DMS53 (cell line): ENCODE results near the gene RPL13A.
"Not testable (repeated sequence)": the region's sequence is repeated elsewhere in the genome, so short reads cannot be mapped to it uniquely, and the experiment has no call there.

Experiments used
- DNase-seq: peaks from one replicate; lab custom pipeline; 2025; lab: John Stamatoyannopoulos, UW

The RPL13A gene

DNA sequence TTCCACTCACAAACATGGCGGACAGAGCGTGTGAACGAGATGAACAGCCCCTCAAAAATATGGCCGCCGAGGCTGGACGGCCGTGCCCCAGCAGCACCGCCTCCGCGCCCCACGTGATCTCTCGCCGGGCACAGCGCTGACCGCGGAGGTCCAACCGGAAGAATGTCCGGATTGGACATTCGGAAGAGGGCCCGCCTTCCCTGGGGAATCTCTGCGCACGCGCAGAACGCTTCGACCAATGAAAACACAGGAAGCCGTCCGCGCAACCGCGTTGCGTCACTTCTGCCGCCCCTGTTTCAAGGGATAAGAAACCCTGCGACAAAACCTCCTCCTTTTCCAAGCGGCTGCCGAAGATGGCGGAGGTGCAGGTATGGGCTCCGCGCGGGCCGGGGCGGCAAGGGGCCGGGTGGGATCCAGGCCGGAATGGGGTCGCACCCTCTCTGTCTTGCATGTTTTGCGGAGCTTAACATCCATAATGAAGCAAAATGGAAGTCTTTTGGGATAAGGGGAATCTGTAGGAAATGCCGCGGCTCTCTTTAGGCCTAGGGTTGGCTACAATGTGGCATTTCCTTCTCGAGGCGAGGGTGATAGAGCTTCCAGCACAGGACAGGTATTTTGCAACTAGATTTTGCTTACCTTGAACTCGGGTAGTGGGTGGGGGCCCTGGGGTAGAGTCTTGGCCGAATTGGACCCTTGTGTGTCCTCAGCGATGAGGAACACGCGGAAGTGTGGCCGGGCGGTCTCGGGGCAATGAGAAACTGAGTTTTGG is at the start of gene RPL13A:
TSS of gene RPL13A (plus strand) at position 332 of the 769 bp plus-strand sequence. CDS start at position 354, 22 bp downstream.
- DNase-seq = peak; percentile 99

- no peak for DNase-seq
Measured at GRCh38 chr19:49438261-49438660, 49.1 kb upstream of the RPL13A start.

DNA sequence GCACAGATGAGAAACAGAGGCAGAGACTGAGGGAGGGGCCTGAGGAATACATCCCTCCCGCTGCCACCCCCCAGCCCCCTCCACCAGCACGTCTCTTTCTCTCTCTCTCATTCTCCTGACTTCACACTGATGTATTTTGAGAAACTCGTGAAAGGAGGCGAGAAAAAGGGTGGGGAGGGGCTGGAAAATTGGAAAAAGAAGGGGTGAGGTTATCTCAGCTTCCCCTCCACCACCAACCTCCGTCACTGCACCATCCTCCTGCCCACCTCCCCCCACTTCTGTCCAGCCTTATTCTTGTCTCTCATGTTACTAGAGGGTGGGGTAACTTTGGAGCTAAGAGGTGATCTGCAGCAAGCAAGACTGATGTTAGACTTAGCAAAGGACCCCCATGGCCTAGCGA is 47.6 kb upstream of the RPL13A start:
- no peak for DNase-seq

GRCh38 chr19:49440439-49441209 is 46.8 kb upstream of the RPL13A start:
- DNase-seq = no peak

DNA sequence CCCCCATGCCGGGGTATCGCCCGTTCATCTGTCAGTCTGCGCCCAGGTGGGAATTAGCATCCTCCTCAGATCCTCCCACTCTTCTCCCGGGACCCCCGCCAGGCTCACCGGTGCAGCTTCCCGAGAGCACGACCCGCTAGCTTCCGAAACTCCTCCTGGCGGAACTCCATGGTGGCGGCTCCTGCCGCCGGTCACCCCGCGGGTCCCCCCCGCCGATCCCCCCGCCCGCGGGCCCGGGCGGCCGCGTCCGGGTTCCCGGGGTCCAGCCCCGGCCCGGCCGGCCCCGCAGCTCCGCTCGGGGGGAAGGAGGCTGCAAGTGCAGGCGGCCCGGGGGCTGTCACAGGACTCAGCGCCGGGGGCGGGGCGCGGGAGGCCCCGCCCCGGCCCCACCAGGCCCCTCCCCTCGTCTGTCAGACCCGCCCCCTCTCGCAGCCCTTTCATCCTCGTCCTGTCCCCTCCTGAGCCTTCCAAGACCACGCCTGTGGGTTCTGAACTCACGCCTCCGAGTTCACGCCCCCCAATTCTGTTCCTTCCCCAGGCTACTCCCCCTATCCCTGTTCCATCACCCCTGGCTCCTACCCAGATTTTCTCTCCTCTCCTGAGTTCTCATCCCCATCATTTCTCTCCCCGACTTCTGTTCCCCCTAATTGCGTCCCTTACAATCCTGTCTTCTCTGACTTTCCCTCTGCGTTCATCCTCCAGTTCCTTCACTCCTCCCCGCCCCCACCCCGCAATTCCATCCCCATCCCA is 46.0 kb upstream of the RPL13A start, which contains the start of gene SLC17A7:
TSS of gene SLC17A7 (minus strand) at position 318 of the 750 bp plus-strand sequence. CDS start at position 170, 148 bp downstream.
- DNase-seq = peak; percentile 54

- DNase-seq = no peak
Measured at GRCh38 chr19:49441960-49442350, 45.5 kb upstream of the RPL13A start.

DNA sequence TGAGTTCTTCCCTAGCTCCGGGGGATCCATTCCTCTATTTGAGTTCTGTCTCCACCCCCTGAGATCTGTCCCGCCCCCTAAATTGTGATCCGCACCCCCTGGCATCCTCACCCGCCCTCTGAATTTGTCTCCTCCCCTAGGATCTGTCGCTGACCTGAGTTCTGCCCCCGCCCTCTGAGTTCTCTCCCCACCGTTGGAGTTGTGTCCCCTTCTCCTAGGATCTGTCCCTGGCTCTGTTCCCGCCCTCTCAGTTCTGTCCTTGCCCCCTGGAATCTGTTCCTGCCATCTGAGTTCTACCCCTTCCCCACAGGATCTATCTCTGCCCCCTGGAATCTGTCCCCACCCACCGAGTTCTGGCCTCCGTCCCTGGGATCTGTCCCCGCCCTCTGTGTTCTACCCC is 45.1 kb upstream of the RPL13A start:
- DNase-seq = peak; percentile 62

DNA sequence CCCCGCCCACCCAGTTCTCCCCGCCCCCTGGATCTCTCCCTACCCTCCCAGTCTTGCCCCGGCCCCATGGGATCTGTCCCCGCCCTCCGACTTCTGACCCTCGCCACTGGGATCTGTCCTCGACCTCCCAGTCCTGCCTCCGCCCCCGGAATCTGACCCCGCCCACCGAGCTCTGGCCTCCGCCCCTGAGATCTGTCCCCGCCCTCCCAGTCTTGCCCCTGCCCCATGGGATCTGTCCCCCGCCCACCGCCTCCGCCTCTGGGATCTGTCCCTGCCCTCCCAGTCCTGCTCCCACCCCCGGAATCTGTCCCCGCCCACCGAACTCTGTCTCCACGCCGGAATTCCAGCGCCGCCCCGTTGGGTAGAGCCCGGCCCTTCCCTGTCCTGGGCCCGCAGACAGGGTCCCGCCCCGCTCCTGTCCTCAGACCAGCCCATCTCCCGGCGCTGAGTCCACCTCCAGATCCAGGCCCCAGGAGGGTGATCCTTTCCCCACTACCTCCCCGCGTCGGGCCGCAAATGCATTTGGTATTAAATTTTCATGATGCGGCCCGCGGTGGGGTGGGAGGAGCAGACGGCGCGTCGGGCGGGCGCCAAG is 44.5 kb upstream of the RPL13A start:
- DNase-seq = peak; percentile 90

- peak; percentile 96 for DNase-seq
Measured at GRCh38 chr19:49443366-49444099, 43.9 kb upstream of the RPL13A start.

DNA sequence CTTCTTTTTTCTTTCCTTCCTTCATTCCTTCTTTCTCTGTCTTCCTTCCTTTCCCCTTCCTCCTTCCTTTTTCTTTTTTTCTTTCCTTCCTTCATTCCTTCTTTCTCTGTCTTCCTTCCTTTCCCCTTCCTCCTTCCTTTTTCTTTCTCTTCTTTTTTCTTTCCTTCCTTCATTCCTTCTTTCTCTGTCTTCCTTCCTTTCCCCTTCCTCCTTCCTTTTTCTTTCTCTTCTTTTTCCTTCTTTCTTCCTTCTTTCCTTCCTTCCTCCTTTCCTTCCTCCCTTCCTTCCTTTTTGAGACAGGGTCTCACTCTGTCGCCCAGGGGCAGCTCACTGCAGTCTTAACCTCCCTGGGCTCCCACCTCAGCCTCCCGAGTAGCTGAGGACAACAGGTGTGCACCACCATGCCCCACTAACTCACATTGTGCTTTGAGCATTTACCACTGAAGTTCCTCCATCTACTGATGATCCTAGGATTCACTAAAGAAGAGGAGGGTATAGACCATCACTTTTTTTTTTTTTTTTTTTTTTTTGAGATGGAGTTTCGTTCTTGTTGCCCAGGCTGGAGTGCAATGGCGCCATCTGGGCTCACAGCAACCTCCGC is 43.2 kb upstream of the RPL13A start:
- DNase-seq = not testable (repeated sequence)

GRCh38 chr19:49445997-49446396 is 41.4 kb upstream of the RPL13A start:
- no peak for DNase-seq

- DNase-seq = no peak
Measured at GRCh38 chr19:49447485-49448431, 39.6 kb upstream of the RPL13A start.

DNA sequence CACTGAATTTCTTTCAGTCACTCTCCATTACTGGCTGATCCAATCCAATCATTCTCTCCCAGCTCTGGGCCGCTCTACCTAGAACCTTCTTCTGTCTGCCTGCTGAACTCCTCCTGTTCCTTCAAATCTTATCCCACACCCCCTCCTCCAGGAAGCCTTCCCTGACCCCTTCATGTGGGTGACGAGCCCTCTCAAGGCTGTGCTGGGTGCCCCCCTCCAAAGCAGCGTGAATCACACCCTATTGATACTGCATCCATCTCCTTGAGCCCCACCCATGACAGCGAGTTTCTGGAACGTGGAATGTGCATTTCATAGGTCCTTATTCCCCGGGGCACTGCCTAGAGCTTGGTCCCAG is 39.0 kb upstream of the RPL13A start:
- no peak for DNase-seq

GRCh38 chr19:49450405-49450804 is 37.0 kb upstream of the RPL13A start:
- DNase-seq = no peak

DNA sequence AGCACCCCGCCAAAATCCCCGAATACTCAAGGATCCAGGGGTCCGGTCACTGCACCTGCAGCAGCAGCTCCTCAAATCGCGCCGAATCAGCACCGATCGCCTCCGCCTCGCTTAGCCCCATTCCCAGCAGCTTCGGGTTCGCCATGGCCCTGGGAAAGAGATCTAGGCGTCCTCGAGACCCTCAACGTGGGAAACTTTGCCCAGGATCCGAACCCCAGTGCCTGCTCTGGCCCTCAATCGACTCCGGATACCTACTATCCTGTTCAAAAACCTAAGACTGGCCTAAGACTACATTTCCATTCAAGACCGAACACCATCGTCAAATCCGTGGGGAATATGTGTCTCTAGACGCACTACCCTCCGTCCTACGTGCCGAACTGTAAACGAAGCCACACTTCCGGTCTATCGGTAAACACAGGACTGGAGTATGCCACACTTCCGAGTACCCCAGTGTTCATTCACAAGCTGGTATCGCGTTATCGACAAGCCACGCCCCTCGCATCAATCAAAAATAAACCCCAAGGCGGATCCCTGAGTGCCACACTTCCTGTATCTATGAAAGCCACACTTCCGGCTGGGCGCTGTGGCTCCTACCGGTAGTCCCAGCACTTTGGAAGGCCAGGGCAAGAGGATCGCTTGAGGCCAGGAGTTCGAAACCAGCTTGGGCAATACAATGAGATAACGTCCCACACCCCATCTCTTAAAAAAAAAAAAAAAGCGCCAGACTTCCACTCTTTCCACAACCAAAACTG is 35.8 kb upstream of the RPL13A start, which contains the start of gene PIH1D1:
TSS of gene PIH1D1 (minus strand) at position 385 of the 752 bp plus-strand sequence. CDS start at position 145, 240 bp downstream.
- DNase-seq = peak; percentile 99

DNA sequence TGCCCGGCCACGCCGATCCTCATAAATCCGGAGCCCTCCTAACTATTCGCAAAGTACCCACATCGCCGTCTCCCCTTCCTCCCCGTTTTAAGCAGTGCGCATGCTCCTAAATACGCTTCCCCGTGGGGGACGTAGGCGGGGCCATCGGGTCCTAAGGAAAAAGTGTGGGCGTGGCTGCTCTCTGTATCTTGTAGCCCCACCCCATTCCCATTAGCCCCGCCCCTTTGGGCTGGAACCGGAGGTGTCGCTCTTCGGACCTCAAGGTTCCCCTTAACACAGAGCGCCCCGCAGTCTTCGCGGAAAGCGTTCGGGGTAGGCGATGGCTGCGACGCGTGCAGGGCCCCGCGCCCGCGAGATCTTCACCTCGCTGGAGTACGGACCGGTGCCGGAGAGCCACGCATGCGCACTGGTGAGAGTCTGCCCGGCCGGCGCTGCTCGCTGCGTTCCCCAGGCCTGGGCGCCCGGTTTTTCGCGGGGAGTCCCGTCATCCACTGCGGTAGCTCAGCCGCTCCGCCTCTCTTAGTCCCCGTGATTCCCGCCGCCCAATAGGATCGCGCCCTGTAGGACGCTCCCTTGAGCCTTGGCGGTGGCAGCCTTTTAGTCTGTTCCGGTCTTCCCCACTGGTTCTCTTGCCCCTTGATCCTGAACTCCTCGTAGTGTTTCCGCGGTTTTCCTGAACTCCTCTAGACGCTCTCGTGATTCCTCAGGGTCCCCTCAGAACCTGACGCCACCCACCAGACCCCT is 34.2 kb upstream of the RPL13A start, which contains the start of gene ALDH16A1:
TSS of gene ALDH16A1 (plus strand) at position 213 of the 744 bp plus-strand sequence. CDS start at position 320, 107 bp downstream.
- peak; percentile 98 for DNase-seq

GRCh38 chr19:49453757-49454240 is 33.6 kb upstream of the RPL13A start:
- DNase-seq = peak; percentile 47

DNA sequence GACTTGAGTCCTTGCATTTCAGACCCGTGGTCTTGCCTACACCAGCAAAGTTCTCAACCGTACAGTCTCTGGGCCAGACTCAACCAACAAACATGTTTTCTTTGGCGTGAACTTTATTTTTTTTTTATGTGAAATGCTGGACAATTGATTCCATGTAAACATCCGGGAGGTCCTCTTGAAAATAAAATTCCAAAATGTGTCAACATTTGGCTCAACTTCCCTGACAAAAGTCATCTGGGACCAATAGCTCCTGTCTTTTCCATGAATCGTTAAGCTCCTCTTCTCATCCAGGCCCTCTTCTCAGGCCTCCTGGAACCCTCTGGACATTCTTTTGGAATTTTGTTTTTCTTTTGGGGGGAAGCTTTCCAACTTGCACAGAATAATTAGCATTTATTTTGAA is 31.6 kb upstream of the RPL13A start:
- DNase-seq = no peak
